MM.1S (cell line): Measurements from ENCODE around the gene SWI5.

ENCODE experiments used
- DNase-seq: peaks from one replicate; pipeline ENCODE4 v3.0.0-alpha.2; 2015
- H2AFZ ChIP-seq: fragments of 300-600 bp; sonication (generic); 2 replicates; pipeline ENCODE4 v1.6.0; 2016; ENCODE audit warnings: antibody characterized with exemption, low read length
- H3F3A ChIP-seq: fragments of 300-600 bp; sonication (generic); 2 replicates; pipeline ENCODE4 v1.6.1; 2016; ENCODE audit warnings: mild to moderate bottlenecking, antibody characterized with exemption, low read length, moderate library complexity, mixed read lengths; ENCODE audit not compliant: insufficient read depth
- H3K27ac ChIP-seq: fragments of 300-600 bp; sonication (generic); 2 replicates; pipeline ENCODE4 v1.5.1; 2016; ENCODE audit warnings: mild to moderate bottlenecking, low read length
- H3K27me3 ChIP-seq: fragments of 300-600 bp; sonication (generic); replicated peaks from 2 replicates; pipeline ENCODE4 v1.6.0; 2016; ENCODE audit warnings: low read length; ENCODE audit not compliant: insufficient read depth
- H3K36me3 ChIP-seq: fragments of 300-600 bp; sonication (generic); replicated peaks from 2 replicates; pipeline ENCODE4 v1.6.1; 2016; ENCODE audit warnings: mild to moderate bottlenecking, low read length, mixed read lengths; ENCODE audit not compliant: insufficient read depth
- H3K4me1 ChIP-seq: fragments of 300-600 bp; sonication (generic); 2 replicates; pipeline ENCODE4 v1.6.1; 2016; ENCODE audit warnings: low read length, mixed read lengths
- H3K4me2 ChIP-seq: fragments of 300-600 bp; sonication (generic); 2 replicates; pipeline ENCODE4 v1.6.0; 2016; ENCODE audit warnings: low read depth, low read length
- H3K4me3 ChIP-seq: fragments of 300-600 bp; sonication (generic); 2 replicates; pipeline ENCODE4 v1.5.1; 2016; ENCODE audit warnings: low read length, mixed read lengths
- H3K79me2 ChIP-seq: fragments of 300-600 bp; sonication (generic); 2 replicates; pipeline ENCODE4 v1.6.1; 2016; ENCODE audit warnings: mixed run types, low read length, mixed read lengths
- H3K9ac ChIP-seq: fragments of 300-600 bp; sonication (generic); 2 replicates; pipeline ENCODE4 v1.6.1; 2016; ENCODE audit warnings: low read length, mixed read lengths
- H3K9me2 ChIP-seq: fragments of 300-600 bp; sonication (generic); replicated peaks from 2 replicates; pipeline ENCODE4 v1.6.1; 2016; ENCODE audit warnings: mild to moderate bottlenecking, low read length, mixed read lengths; ENCODE audit not compliant: insufficient read depth
- H3K9me3 ChIP-seq: fragments of 300-600 bp; sonication (generic); replicated peaks from 2 replicates; pipeline ENCODE4 v1.6.1; 2016; ENCODE audit warnings: mild to moderate bottlenecking, low read length, mixed read lengths; ENCODE audit not compliant: insufficient read depth
- H4K20me1 ChIP-seq: fragments of 300-600 bp; sonication (generic); 2 replicates; pipeline ENCODE4 v1.6.1; 2016; ENCODE audit warnings: mild to moderate bottlenecking, low read length, moderate library complexity, mixed read lengths; ENCODE audit not compliant: insufficient read depth
- CTCF ChIP-seq: fragments of 300-600 bp; sonication (generic); IDR thresholded peaks from 2 replicates; pipeline ENCODE4 v1.5.1; 2016; ENCODE audit warnings: antibody characterized with exemption, low read length, mixed read lengths
- EZH2 ChIP-seq: fragments of 300-600 bp; sonication (generic); optimal IDR thresholded peaks from 2 replicates; pipeline ENCODE3; 2017; ENCODE audit warnings: low read depth, mild to moderate bottlenecking, antibody characterized with exemption, low read length, mixed read lengths
- EZH2phosphoT487 ChIP-seq: fragments of 300-600 bp; sonication (generic); IDR thresholded peaks from 2 replicates; pipeline ENCODE4 v1.6.1; 2018; ENCODE audit warnings: antibody characterized with exemption, low read length

SWI5 gene

GRCh38 chr9:128280084-128280622 lies 4.1 kb downstream of the SWI5 start:
- H3F3A ChIP-seq = no peaks in the 10 kb centered on the region
- H2AFZ ChIP-seq = no peak overlapping the region
- H3K27me3 ChIP-seq = no peaks in the 10 kb centered on the region
- no peaks in the 10 kb centered on the region for H3K9me3 ChIP-seq
- H3K36me3 ChIP-seq = no peaks in the 10 kb centered on the region
- peaks cover 5% of the 10 kb centered on the region; the same call in 1 of the 2 replicates for H3K4me1 ChIP-seq
- no peak for DNase-seq
- TF ChIP-seq CTCF (no peak), EZH2phosphoT487 (no peak), EZH2 (no peak)
- H3K9me2 ChIP-seq = no peaks in the 10 kb centered on the region
- no peak overlapping the region for H3K27ac ChIP-seq
- no peak overlapping the region for H3K4me3 ChIP-seq
- no peak overlapping the region for H3K9ac ChIP-seq
- no peak overlapping the region for H3K4me2 ChIP-seq
- no peaks in the 10 kb centered on the region for H4K20me1 ChIP-seq
- H3K79me2 ChIP-seq = peaks cover 11% of the 10 kb centered on the region

DNA sequence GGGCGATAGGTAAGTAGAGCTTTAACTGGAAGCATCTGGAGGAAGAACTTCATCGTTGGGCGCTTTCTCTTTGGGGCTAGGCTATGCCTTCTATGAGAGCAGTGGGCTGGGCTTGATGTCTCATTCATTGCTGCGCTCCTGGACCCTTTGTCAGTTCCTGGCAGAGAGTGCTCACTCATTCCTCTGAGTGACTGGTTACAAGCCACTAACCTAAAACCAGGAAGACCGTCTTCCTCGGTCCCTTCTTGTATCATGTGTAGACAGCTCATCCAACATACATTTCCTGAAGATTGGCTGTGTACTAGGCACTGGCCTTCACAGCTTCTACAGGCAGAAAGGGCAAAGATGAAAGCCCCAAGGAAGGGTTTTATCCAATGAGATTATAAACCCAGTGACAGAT lies 6.4 kb downstream of the SWI5 start:
- H3K4me1 ChIP-seq = no peaks in the 10 kb centered on the region
- no peak overlapping the region for H3K4me3 ChIP-seq
- no peaks in the 10 kb centered on the region for H3K36me3 ChIP-seq
- no peak overlapping the region for H3K9ac ChIP-seq
- no peak overlapping the region for H3K27ac ChIP-seq
- no peaks in the 10 kb centered on the region for H3K79me2 ChIP-seq
- H4K20me1 ChIP-seq = no peaks in the 10 kb centered on the region
- no peaks in the 10 kb centered on the region for H3K27me3 ChIP-seq
- TF ChIP-seq EZH2 = no peak
- TF ChIP-seq EZH2phosphoT487 = no peak
- no peak for TF ChIP-seq CTCF
- no peak overlapping the region for H3K4me2 ChIP-seq
- H3F3A ChIP-seq = no peaks in the 10 kb centered on the region
- H2AFZ ChIP-seq = no peak overlapping the region
- no peaks in the 10 kb centered on the region for H3K9me2 ChIP-seq
- DNase-seq = no peak
- H3K9me3 ChIP-seq = no peaks in the 10 kb centered on the region

DNA sequence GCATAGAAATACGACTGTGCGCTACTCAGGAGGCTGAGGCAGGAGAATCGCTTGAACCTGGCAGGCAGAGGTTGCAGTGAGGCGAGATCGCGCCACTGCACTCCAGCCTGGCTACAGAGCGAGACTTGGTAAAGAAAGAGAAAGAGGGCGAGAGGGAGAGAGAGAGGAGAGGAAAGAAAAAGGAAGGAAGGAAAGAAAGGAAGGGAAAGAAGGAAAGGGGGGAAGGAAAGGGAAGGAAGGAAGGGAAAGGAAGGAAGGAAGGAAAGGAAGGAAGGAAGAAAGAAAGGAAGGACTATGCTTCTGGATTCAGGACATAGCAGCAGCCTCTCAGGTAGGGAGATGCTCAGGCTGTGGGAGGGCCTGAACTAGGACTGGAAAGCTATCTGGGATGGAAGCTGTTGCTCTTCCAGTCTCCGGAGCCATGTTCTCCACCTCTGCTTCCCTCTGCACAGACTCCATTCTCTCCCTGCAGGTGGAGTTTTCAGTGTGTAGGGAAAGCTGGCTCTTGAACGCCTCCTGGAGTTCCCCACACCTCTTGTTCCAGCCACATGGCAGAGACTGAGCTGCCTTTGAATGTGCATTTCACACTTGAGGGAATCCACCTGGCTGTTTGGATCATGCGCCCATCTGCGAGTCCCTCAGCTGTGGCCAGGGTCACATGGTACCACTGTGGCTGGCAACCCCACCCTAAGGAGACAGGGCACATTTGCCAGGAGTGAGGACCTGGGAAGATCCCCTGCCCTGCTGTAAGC lies 9.1 kb downstream of the SWI5 start:
- H3K27me3 ChIP-seq = no peaks in the 10 kb centered on the region
- no peaks in the 10 kb centered on the region for H3K9me2 ChIP-seq
- no peak overlapping the region for H3K27ac ChIP-seq
- H4K20me1 ChIP-seq = no peaks in the 10 kb centered on the region
- no peak overlapping the region for H2AFZ ChIP-seq
- H3K4me3 ChIP-seq = no peak overlapping the region
- no peaks in the 10 kb centered on the region for H3K9me3 ChIP-seq
- H3F3A ChIP-seq = no peaks in the 10 kb centered on the region
- no peaks in the 10 kb centered on the region for H3K4me1 ChIP-seq
- no peaks in the 10 kb centered on the region for H3K36me3 ChIP-seq
- no peak overlapping the region for H3K9ac ChIP-seq
- no peak for DNase-seq
- no peak overlapping the region for H3K4me2 ChIP-seq
- H3K79me2 ChIP-seq = no peaks in the 10 kb centered on the region
- TF ChIP-seq EZH2phosphoT487 = no peak
- TF ChIP-seq EZH2 = no peak
- TF ChIP-seq CTCF = no peak
